Measurements from ENCODE around the gene ZEB1.
"Not testable (repeated sequence)": the region's sequence is repeated elsewhere in the genome, so short reads cannot be mapped to it uniquely, and the experiment has no call there.

Gene ZEB1

GRCh38 chr10:31347705-31348104, 28.7 kb downstream of the ZEB1 start:
- no peak overlapping the region for H3K4me3 ChIP-seq (ENCODE audit: control insufficient read depth, low read depth, low read length)
- no peak for DNase-seq (ENCODE audit: low read depth)
- no peak for TF ChIP-seq CTCF (conservative IDR thresholded peaks at IDR 0.05; ENCODE audit: control insufficient read depth, insufficient read depth, low read depth, low read length)

GRCh38 chr10:31350891-31351290, 31.9 kb downstream of the ZEB1 start:
- H3K4me3 ChIP-seq (ENCODE audit: control insufficient read depth, low read depth, low read length) = no peak overlapping the region
- DNase-seq (ENCODE audit: low read depth) = no peak
- TF ChIP-seq CTCF (conservative IDR thresholded peaks at IDR 0.05; ENCODE audit: control insufficient read depth, insufficient read depth, low read depth, low read length) = no peak

GRCh38 chr10:31352436-31353226, 33.6 kb downstream of the ZEB1 start:
- H3K4me3 ChIP-seq (ENCODE audit: control insufficient read depth, low read depth, low read length) = no peak overlapping the region
- no peak for DNase-seq (ENCODE audit: low read depth)

GRCh38 chr10:31353574-31353973, 34.6 kb downstream of the ZEB1 start:
- H3K4me3 ChIP-seq (ENCODE audit: control insufficient read depth, low read depth, low read length) = no peak overlapping the region
- TF ChIP-seq CTCF (conservative IDR thresholded peaks at IDR 0.05; ENCODE audit: control insufficient read depth, insufficient read depth, low read depth, low read length) = peak; percentile 21
- peak; percentile 85 for DNase-seq (ENCODE audit: low read depth)

More at GRCh38 chr10:31352436-31353226, 33.6 kb downstream of the ZEB1 start:
- TF ChIP-seq CTCF (conservative IDR thresholded peaks at IDR 0.05; ENCODE audit: control insufficient read depth, insufficient read depth, low read depth, low read length) = no peak

- H3K4me3 ChIP-seq (ENCODE audit: control insufficient read depth, low read depth, low read length) = no peak overlapping the region
- peak; percentile 44 for DNase-seq (ENCODE audit: low read depth)
- no peak for TF ChIP-seq CTCF (conservative IDR thresholded peaks at IDR 0.05; ENCODE audit: control insufficient read depth, insufficient read depth, low read depth, low read length)
Measured at GRCh38 chr10:31358688-31359330, 39.8 kb downstream of the ZEB1 start.

GRCh38 chr10:31359979-31360378, 41.0 kb downstream of the ZEB1 start:
- DNase-seq (ENCODE audit: low read depth) = no peak
- H3K4me3 ChIP-seq (ENCODE audit: control insufficient read depth, low read depth, low read length) = no peak overlapping the region
- no peak for TF ChIP-seq CTCF (conservative IDR thresholded peaks at IDR 0.05; ENCODE audit: control insufficient read depth, insufficient read depth, low read depth, low read length)

GRCh38 chr10:31361475-31361874, 42.5 kb downstream of the ZEB1 start:
- DNase-seq (ENCODE audit: low read depth); H3K4me3 ChIP-seq (ENCODE audit: control insufficient read depth, low read depth, low read length): not testable (repeated sequence)
